Measurements from ENCODE around the gene SPA17.
A peak's percentile ranks its signal among the peaks of the same experiment; 100 is the strongest.

DNA sequence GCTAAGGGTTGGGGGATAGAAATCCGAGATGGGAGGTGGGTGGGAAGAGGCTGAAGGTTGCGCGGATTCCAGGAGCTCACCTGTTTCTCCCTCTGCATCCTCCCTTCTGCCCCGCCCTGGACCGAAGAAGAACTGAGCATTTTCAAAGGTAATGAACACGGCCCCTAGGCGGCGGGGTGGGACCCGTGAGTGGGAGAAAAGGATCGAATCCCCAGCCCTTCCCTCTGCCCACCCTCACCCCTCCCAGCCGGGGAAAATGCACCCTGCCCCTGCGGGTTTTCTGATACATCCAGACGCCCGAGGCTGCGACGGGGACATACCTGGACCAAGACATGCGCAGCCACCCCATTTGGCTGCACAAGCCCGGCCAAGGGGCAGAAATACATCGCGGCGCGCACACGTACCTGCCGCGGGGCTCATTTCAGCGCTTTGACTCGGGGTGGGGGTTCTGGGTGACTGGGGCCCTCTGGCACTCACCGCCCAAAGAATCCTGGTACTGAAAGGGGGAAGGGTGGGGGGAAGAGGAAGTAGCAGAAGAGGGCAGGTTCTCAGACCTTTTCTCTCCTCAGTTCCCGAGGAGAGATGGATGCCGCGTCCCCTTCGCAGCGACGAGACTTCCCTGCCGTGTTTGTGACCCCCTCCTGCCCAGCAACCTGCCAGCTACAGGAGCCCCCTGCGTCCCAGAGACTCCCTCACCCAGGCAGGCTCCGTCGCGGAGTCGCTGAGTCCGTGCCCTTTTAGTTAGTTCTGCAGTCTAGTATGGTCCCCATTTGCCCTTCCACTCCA, 72.3 kb downstream of the SPA17 start:
- TF ChIP-seq, protein P1, sequence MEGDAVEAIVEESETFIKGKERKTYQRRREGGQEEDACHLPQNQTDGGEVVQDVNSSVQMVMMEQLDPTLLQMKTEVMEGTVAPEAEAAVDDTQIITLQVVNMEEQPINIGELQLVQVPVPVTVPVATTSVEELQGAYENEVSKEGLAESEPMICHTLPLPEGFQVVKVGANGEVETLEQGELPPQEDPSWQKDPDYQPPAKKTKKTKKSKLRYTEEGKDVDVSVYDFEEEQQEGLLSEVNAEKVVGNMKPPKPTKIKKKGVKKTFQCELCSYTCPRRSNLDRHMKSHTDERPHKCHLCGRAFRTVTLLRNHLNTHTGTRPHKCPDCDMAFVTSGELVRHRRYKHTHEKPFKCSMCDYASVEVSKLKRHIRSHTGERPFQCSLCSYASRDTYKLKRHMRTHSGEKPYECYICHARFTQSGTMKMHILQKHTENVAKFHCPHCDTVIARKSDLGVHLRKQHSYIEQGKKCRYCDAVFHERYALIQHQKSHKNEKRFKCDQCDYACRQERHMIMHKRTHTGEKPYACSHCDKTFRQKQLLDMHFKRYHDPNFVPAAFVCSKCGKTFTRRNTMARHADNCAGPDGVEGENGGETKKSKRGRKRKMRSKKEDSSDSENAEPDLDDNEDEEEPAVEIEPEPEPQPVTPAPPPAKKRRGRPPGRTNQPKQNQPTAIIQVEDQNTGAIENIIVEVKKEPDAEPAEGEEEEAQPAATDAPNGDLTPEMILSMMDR (IDR thresholded peaks at IDR 0.05): peak in 1 of 7 experiments; percentile 7
- no peak for TF ChIP-seq POLR2A (IDR thresholded peaks at IDR 0.05)
- TF ChIP-seq EP300 (IDR thresholded peaks at IDR 0.05): no peak
- TF ChIP-seq POLR2AphosphoS5 (IDR thresholded peaks at IDR 0.05): no peak
